ENCODE measurements around the gene CLEC2L.

- no peak for TF ChIP-seq ZNF263 (CRISPR knock-in tag; IDR thresholded peaks at IDR 0.05)
- TF ChIP-seq, protein P1, sequence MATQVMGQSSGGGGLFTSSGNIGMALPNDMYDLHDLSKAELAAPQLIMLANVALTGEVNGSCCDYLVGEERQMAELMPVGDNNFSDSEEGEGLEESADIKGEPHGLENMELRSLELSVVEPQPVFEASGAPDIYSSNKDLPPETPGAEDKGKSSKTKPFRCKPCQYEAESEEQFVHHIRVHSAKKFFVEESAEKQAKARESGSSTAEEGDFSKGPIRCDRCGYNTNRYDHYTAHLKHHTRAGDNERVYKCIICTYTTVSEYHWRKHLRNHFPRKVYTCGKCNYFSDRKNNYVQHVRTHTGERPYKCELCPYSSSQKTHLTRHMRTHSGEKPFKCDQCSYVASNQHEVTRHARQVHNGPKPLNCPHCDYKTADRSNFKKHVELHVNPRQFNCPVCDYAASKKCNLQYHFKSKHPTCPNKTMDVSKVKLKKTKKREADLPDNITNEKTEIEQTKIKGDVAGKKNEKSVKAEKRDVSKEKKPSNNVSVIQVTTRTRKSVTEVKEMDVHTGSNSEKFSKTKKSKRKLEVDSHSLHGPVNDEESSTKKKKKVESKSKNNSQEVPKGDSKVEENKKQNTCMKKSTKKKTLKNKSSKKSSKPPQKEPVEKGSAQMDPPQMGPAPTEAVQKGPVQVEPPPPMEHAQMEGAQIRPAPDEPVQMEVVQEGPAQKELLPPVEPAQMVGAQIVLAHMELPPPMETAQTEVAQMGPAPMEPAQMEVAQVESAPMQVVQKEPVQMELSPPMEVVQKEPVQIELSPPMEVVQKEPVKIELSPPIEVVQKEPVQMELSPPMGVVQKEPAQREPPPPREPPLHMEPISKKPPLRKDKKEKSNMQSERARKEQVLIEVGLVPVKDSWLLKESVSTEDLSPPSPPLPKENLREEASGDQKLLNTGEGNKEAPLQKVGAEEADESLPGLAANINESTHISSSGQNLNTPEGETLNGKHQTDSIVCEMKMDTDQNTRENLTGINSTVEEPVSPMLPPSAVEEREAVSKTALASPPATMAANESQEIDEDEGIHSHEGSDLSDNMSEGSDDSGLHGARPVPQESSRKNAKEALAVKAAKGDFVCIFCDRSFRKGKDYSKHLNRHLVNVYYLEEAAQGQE (IDR thresholded peaks at IDR 0.05; ENCODE audit: borderline replicate concordance in 1 of 2, low read depth in 1 of 2, low read length in 2 of 2) = no peak
- no peak for TF ChIP-seq NFYB (CRISPR knock-in tag; IDR thresholded peaks at IDR 0.05)
- no peak for TF ChIP-seq FOXM1 (CRISPR knock-in tag; IDR thresholded peaks at IDR 0.05)
Measured at GRCh38 chr7:139559364-139560105, 36.0 kb downstream of the CLEC2L start.

Data from HepG2 (cell line).